ENCODE results near the gene C1QC. TPM values are rescaled to one million over a fixed set of nuclear protein-coding genes. Genes with fewer than 3 reads are reported as not detected.
A peak's percentile ranks its signal among the peaks of the same experiment; 100 is the strongest.

The C1QC gene
- total RNA-seq, 1 experiment from 2014 or later, result not detected

- no peak for DNase-seq (ENCODE audit: low spot score)
Measured at GRCh38 chr1:22619252-22619651, 24.2 kb upstream of the C1QC start.

- DNase-seq (ENCODE audit: low spot score), result no peak
Measured at GRCh38 chr1:22619798-22620197, 23.6 kb upstream of the C1QC start.

- DNase-seq (ENCODE audit: low spot score), result no peak
Measured at GRCh38 chr1:22621761-22622160, 21.7 kb upstream of the C1QC start.

- DNase-seq (ENCODE audit: low spot score), result no peak
Measured at GRCh38 chr1:22625262-22625925, 18.0 kb upstream of the C1QC start.

GRCh38 chr1:22626237-22627157, 16.9 kb upstream of the C1QC start:
- no peak for DNase-seq (ENCODE audit: low spot score)

GRCh38 chr1:22627331-22627730, 16.1 kb upstream of the C1QC start:
- DNase-seq (ENCODE audit: low spot score), result no peak

- no peak for DNase-seq (ENCODE audit: low spot score)
Measured at GRCh38 chr1:22628698-22629444, 14.6 kb upstream of the C1QC start.

- DNase-seq (ENCODE audit: low spot score), result no peak
Measured at GRCh38 chr1:22629886-22630285, 13.5 kb upstream of the C1QC start.

GRCh38 chr1:22633697-22634463, 9.6 kb upstream of the C1QC start:
- no peak for DNase-seq (ENCODE audit: low spot score)

- no peak for DNase-seq (ENCODE audit: low spot score)
Measured at GRCh38 chr1:22635436-22635835, 8.0 kb upstream of the C1QC start.

- DNase-seq (ENCODE audit: low spot score), result no peak
Measured at GRCh38 chr1:22636353-22636752, 7.1 kb upstream of the C1QC start, which contains the start of gene C1QA. Gene C1QA (plus strand): TSS chr1:22636628. CDS start chr1:22637617, 989 bp downstream.

GRCh38 chr1:22636927-22637326, 6.5 kb upstream of the C1QC start:
- DNase-seq (ENCODE audit: low spot score), result no peak

GRCh38 chr1:22637907-22638445, 5.5 kb upstream of the C1QC start:
- no peak for DNase-seq (ENCODE audit: low spot score)

- no peak for DNase-seq (ENCODE audit: low spot score)
Measured at GRCh38 chr1:22638476-22639234, 4.8 kb upstream of the C1QC start.

- DNase-seq (ENCODE audit: low spot score), result no peak
Measured at GRCh38 chr1:22639286-22639685, 4.1 kb upstream of the C1QC start.

- DNase-seq (ENCODE audit: low spot score), result no peak
Measured at GRCh38 chr1:22641247-22641646, 2.2 kb upstream of the C1QC start.

- DNase-seq (ENCODE audit: low spot score), result peak; percentile 58
Measured at GRCh38 chr1:22641906-22642636, 1.4 kb upstream of the C1QC start.

GRCh38 chr1:22643928-22644327, 495 bp downstream of the C1QC start:
- no peak for DNase-seq (ENCODE audit: low spot score)

- no peak for DNase-seq (ENCODE audit: low spot score)
Measured at GRCh38 chr1:22645931-22646330, 2.5 kb downstream of the C1QC start.

- no peak for DNase-seq (ENCODE audit: low spot score)
Measured at GRCh38 chr1:22646384-22646783, 3.0 kb downstream of the C1QC start.
